CD4-positive, alpha-beta T cell treated with Interleukin-17A for 1 hour (primary cell): ENCODE results near the gene COPZ1.

Source experiments
- DNase-seq: peaks from one replicate; pipeline ENCODE4 v3.0.0-alpha.2; 2020

COPZ1 gene

DNA sequence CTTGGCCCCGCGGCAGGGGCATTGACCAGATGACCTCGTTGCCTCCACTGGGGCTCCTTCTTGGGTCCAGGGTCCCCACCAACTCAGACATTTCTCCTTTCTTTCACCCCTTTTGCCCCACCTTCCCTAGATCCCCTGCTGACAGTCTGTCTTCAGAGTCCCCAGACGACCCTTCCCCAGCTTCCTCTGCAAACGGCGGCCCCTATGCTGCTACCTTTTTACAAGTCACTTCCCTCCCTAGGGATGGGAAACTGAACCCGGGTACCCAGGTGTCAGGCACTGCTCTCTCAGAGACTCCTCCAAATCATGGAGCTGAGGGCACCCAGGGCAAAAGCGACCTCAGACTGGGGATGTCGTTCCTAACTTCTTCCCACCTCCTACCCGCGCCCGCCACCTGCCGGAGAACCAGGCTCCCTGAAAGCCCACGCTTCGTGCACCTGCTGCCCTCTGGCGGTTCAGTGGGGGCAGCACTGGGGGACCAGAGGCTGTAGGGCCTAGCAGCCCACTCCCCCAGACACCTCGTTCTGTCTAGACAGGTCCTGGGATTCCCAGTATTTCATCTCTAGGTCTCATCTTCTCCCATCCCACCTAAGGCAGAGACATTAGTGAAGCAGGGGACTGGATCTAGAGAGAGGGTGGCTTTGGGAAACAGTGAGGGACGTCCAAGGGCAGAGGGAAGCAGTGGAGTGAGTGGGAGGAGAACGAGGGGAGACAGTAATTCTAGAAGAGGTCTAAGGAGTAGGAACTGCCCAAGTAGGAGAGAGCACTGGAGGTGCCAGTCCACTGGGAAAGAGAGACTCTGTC, 54.7 kb downstream of the COPZ1 start:
- DNase-seq: peak; percentile 88

DNA sequence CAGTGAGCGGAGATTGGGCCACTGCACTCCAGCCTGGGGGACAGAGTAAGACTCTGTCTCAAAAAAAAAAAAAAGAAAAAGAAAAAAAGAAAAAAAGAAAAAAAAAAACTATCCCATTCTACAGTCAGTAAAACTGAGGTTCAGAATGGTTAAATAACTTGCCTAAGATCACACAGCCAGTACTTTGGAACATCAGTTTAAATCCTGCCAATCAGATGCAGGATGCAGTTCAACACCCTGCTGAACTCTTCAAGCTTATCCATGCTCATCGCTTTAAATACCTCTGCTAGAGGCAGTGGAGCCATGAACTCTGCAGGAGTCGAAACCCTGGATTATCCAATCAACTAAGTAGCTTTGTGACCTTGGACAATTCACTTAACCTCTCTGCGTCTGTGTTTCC, 56.2 kb downstream of the COPZ1 start:
- DNase-seq: no peak

DNA sequence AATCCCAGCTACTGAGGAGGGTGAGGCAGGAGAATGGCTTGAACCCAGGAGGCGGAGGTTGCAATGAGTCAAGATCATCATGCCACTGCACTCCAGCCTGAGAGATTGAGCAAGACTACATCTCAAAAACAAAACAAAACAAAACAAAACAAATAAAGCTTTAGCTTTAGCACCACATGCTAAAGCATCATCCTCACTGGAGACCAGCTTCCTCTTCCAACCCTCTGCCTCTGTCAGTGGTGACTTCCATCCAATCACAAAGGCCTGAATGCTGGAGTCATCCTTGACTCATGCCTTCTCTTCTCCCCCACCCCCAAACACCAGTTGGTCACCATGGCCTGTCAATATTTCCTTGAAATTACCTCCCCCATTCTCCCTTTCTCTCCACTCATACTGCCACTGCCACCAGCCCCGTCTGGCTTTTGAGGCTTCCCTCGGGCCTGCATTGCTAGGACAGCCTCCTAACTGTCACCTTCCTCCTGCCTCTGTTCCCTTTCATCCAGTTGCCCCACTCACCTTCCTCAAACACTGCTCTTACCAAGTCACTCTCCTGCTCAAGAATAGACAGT, 58.2 kb downstream of the COPZ1 start:
- peak; percentile 34 for DNase-seq

DNA sequence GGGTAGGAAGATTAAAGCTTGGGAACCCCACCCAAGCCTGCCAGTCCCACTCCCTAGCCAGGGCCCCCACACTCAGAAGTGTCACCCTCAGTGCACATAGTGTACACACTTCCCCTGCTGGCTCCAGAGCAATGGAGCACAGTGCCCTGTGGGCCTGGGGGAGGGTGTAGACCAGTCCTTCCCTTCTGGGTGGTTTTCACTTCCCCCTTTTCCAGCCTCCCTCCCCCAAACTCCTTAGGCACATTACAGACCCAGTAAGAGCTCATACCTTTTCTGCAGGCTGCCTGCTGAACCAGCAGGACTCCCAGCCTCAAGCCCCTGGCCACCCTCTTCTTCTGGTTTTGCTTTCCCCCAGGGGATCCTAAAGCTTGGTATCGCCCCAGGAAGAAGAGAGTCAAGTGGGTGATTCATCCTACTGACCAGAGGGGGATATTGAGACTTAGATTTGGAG, 59.7 kb downstream of the COPZ1 start, which contains the start of gene ZNF385A:
Gene ZNF385A, minus strand, starts transcription at position 143 of the 451 bp plus-strand sequence. CDS start 219 bp downstream, outside the sequence.
- DNase-seq: no peak

DNA sequence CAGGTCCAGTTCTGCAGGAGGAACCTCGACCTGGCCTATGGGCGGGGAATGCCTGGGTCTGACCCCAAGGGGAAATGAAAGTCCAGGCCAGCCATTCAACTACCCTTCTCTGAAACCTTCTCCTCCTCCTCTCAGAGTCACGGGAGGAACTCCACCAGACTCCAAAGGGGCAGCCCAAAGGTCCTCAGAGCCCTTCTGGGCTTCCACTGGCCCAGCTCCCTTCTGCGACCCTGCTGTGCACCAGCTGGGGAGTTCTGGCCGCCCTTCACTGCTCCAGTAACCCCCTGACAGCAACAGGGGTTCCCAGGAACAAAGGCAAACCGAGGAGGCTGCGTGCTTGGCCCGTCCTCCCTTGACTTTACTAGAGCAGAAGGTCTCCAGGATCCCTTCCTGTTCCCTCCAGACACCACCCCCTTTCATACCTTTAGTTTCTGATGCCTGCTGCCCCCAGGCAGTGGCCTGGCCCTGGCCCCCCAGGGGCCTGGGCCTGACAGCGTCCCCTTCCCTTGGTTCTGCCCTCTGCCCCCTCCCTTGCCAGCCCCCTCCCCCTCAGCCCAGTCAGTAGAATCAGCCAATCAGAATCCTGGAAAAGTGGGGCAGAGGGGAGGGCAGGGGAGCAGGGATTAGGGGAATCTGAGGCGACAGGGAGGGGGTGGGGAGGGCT, 60.5 kb downstream of the COPZ1 start:
- DNase-seq: no peak

DNA sequence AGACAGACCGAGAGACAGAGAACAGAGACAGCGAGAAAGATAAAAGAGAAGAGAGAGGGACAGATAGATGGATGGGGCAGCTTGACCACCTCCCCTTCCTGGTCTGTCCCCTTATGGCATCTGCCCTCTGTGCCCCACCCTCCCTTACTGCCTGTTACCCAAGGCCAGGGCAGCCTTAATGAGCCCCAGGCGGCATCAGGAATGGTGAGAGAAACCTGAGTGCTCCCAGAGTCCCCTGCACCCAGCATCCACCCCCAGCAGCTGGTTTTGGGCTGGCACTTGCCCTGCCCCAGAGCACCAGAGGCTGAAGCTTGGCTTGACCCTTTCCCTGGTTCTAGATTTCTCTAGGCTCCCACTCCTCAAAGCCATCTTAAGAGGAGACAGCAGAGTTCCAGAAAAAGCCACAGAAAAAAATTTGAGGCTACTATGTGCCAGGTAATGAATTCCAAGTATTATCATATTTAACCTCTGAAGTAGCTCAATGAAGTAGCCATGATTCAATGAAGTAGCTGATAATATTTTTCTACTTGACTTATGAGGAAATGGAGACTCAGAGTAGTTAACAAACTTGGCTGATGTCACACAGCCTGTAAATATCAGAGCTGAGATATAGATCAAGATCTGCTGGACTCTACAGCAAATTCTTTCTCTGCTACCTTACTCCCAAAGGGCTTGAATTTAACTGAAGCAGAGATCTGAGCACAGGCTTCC, 61.6 kb downstream of the COPZ1 start:
- no peak for DNase-seq

DNA sequence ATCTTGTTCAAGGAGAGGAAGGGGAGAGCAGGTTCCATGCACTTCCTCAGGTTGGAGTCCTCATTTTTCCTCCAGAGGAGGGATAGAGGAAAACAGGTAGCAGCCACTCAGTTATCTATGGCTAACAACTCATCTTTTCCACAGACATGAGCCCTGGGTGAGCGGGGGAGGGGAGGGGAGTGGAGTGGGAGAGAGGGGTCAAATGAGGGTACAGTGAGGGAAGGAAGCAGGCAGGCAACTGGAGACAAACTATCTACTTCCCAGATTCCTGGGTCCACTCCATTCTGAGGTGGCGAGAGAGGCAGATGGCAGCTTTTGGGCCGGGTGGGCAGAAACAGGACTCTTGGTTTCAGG, 62.2 kb downstream of the COPZ1 start:
- DNase-seq: no peak

DNA sequence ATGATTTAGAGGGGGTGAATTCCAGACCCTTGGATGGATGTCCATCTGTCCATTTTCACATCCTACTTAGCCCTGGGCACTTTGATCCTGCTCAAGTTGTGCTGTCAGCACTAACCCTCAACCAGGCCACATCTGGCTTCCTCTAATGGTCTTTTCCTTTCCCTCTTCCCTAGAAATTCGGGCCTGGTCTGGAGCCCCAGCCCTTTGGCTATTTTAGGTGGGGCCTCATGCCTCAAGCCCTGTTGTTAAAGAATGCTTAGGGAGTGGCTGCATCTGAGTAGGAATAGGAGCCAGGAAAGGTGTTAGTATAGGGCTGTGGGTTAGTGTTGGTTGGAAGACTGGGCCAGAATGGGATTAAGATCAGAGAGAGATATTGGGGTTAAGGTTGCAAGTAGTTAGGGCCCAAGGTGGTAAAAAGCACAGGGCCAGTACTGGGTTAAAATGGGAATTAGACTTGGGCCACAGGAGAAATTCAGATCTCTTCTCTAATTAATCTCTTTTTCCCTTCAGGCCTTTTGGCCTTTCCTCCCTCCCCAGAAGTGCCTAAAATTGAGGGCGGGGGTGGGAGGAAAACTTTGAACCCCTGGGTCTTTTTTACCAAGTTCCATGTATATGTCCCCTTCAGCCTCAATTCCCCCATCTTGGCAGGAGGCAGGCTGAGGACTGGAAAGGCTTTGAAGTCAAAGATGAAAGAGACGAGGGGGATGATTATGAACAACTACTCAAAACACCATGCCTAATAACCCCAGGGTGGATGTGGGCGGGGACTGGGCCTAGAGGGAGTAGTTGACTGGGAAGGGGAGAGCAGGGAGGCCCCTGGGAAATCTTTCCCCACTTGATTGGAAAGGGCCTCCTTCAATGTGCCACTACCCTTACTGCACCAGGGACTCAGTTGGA, 63.6 kb downstream of the COPZ1 start:
- no peak for DNase-seq

DNA sequence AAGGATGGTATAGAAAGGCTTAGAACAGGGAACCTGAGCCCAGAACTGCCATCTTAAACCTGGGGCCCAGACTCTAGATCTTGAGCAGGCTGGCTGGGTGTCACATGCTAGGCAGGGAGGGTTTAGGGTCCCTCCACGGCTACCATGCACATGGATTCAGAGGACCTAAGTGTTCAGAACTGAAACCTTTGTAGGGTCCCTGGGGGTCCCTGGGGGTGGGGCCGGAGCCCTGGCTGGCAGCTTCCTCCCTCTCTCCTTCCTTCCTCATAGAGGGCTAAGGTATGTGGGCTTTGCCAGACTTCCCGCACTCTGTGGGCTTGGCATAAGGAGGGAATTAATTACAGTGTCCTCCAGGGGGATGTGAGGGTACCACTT, 64.2 kb downstream of the COPZ1 start:
- DNase-seq: no peak

DNA sequence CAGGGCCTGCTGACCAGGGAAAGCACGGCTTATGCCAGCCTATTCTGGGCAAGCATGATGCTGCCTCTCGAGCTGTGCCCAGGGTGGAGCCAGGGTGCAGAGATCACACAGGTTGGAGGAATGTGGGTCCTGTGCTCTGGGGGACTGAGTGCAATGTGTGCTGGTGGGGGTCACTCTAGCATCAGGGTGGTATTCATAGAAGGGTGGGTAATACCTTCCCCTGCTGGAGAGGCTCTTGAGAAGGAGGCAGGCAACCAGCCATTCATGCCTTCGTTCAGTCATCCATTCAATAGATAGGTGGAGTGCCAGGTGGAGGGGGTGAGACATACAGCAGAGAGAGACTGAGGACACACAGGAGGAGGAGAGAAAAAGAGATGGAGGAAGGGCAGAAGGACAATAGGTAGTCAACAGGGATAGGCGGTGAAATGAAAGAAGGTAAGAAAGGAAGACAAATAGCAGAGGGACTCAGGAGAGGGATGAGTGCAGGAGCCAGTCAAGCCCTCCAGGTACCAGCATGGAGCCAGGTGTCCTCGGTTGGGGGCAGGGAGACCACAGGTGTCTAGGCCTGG, 64.8 kb downstream of the COPZ1 start:
- no peak for DNase-seq

DNA sequence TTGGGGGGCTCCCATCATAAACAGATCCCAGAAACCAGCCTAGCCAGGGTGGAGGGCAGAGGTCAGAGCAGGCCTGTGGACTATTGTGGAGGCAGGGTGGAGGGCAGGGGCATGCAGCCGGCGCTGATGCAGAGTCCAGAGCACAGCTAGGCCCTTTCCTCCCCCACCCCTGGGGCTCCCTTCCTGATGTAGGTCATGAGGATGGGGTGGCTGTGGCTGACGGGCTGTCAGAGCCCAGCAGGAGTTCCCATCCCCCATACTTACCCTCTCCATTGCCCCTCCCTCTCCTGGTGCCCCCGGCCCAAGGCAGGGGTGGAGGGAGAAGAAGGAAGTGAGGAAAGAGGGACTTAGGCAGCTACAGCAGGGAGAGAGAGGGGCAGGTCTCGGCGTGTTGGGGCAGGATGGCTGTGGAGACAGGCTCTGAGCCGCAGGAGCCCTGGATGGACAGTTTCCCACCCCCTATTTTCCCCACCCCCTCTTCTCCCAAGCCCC, 65.3 kb downstream of the COPZ1 start:
- no peak for DNase-seq

DNA sequence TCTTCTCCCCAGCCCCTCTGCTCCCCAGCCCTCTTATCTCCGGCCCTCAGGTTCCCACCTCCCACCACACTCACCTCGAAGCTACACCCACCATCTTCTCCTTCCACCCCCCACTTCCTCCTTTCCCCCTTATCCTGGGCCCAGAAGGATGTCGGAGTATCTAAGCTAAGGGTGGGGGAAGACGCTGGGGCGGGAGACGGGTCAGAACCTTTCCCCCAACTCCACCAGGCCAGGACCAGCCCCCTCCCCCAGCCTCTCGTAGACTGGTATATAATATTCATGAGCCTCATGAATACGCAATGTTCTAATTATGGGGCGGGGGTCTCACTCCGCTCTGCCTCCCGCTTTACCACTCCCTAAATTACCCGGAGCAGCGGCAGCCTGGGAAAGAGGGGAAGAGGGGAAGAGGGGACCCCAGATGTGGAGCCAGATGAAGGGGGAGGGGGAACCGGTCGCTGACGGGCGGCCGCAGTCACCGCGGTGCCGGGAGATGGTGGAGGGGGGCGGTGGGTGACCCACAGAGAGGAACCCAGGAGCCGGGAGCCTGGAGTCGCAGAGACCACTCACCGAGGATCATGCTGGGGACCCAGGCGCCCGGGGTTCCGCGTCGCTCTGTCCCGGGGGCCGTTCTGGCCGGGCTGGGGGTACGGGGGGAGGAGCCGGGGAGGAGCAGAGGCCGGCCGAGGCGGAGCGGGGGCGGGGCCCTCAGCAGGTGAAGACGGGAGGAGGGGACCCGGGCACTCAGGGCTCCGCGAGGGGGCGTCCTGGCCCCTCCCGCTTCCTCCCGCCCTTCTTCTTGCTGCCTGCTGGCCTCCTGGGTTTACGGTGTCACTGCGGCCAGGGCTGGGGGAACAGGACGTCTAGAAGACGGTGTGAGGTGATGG, 66.0 kb downstream of the COPZ1 start:
- DNase-seq: peak; percentile 75

DNA sequence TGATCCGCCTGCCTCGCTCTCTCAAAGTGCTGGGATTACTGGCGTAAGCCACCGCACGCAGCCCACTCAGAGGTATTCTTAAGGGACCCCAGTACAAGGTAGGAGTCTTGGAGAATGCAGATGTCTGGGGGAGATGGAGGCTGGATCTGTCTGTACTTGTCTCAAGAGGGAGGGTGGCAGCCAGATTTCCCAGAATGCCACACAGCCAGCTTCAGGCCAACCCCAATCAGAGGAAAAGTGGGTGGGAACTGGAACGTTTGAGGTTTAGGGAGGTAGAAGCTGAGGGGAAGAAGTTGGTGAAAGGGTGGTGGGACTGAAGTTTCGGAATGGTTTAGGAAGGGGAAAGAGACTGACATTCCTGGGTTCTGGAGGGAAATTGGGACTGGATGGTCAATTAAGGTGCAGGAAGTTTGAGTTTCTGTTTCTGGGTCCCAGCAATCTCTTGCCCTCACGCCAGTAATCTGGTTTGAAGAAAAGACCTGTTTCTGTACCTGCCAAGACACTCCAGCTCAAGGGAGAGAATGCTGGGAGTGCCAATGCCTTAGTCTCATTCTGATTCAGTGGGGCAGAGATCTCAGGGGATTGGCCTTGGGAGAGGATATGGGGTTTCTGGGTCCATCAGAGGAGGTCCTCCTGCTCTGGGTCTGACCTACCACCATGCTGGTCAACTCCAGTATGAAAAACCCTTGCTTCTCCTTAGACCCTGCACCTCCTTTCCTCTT, 67.7 kb downstream of the COPZ1 start:
- DNase-seq: no peak

DNA sequence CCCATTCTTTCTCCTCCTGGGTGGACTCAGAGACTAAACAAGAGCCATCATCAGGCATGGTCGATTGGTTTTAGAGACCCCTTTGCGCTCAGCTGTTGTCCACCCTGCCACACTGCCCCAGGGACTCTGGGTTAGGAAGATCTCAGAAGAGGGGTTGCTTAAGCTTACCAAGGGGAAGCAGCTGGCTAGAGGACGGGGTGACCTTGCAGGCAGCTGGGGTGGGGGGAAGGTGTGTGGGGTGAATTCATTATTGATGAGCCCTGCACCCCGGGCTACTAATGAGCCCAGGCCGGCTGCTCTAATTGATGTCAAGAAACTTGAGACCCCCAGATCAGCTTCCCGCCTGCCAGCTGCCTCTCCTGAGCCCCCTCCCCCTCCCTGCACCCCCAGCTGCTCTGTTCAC, 68.3 kb downstream of the COPZ1 start:
- no peak for DNase-seq

DNA sequence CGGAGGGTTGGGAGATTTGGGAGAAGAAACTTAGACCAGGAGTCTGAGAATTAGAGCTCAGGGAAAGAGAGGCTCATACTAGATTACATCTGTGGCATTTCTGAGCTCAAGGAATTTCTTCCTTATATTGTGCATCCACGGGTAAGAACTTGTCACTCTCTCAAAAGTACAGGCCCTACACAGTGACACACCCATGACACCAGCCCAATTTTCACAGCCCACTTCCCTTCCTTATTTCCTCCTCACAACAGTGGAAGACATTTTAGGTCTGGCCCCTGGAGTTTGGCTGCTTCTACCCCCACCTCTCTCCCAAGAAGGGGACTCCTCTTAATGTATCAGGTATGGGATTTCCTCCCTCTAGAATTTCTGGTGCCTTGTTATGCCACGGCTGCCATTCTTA, 68.8 kb downstream of the COPZ1 start:
- DNase-seq: no peak

DNA sequence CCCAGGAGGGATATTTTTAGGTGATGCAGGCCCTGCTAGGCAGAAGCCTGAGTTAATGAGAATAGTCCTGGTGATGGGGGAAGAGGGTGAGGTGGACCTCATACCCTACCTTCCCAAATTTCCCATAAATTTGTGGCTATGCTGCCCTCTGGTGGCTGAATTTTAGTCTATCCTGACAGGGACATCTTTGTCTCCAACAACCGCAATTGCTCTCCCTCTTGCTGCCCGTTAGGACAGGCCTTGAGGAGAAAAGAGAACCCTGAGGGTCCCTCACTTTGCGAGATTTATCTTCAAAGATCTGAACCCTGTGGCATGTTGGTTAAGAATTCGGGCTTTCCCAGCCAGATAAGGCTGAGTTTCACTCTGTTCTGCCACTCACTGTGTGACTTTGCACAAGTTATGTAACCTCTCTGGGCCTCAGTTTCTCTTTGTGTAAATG, 69.4 kb downstream of the COPZ1 start:
- DNase-seq: peak; percentile 57

DNA sequence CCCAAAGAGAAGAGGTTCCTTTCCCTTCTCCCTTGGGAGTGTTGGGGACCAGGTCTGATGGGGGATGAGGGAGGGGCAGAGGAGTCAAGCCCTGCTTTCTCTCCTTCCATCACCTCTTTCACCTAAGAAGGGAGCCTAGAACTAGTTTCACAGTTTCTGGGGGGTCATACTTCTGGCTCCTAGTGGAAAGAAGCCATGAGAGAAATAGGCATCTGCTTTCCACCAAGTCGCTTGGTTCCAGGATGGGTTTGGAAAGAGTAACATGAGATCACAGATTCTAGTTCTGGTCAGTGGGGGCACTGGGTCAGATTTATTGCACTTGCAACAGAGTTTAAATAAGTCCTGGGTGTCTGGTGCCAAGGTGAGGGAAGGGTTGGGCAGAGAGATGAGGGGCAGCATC, 70.1 kb downstream of the COPZ1 start:
- no peak for DNase-seq

DNA sequence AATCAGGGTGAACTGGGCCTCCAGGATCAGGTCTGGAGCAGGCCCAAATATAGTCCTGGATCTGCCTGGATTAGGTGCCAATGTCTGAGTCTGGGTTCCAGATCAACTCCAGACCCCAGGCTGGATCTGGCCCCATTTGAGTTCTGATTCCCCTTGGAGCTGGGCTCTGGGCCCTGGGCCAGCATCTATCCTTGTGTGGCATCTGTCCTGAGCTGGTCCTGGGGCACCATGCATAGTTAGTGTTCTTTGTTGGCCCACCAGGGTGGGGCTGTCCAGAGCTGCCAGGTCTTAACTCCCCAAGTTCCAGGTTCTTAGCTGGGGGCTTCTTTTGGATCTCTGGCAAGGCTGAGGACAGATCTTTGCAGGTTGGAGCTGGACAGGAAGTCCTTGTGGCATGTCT, 70.6 kb downstream of the COPZ1 start:
- DNase-seq: no peak

DNA sequence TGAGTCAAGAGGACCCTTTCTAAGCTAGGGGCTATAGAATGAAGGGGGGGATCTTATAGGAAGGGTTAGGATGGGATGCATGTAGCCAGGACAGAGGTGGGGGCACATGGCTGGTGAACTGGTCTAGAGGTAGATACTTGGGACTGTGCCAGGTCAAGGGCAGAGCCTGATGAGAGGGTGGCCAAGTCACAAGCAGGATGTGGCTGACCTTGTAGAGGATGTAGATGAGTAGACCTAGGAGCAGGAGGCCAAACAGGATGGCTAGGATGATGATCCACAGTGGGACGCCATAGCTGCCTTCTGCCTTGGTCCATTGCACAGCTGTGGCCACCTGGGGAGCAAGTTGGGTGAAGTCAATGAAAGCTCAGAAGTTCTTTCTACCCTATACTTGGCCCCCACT, 72.2 kb downstream of the COPZ1 start:
- no peak for DNase-seq

DNA sequence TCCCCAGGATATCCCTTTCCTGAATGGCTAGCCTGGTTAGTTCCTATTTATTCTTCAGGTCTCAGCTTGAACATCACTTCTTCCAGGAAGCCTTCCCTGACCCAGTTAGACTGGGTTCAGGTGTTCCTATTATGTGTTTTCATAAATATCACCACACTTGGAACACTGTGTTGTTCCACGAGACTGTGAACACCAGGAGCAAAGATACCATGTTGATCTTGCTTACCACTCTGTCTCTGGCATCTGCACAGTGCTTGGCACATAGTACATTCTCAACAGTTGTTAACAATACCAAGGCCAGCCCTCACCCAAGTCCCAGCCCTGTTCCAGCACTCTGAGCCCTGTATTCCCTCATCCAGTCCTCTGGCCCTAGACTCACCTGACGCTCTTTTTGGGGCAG, 73.3 kb downstream of the COPZ1 start:
- no peak for DNase-seq
